Measurements from ENCODE around the gene KRT72.

DNA sequence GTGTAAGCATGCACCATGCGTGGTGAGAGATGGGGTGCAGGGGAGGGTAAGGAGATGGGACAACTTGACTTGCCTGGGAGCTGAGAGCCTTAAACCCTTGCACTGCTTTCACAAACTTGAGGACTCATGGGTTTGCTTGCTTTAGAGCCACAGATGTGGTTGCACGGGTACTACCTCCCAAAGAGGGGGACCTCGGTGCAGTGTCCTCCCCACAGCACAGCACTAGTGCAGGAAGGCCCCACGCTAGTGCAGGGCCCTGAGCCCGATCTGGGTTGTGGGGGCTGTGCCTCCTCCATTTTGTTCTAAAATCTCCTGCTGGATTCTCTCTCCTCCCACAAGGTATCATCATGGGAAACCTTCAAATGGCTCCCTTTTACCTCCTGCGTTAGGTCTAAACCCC is 11.2 kb downstream of the KRT72 start:
- TF ChIP-seq, protein P1, sequence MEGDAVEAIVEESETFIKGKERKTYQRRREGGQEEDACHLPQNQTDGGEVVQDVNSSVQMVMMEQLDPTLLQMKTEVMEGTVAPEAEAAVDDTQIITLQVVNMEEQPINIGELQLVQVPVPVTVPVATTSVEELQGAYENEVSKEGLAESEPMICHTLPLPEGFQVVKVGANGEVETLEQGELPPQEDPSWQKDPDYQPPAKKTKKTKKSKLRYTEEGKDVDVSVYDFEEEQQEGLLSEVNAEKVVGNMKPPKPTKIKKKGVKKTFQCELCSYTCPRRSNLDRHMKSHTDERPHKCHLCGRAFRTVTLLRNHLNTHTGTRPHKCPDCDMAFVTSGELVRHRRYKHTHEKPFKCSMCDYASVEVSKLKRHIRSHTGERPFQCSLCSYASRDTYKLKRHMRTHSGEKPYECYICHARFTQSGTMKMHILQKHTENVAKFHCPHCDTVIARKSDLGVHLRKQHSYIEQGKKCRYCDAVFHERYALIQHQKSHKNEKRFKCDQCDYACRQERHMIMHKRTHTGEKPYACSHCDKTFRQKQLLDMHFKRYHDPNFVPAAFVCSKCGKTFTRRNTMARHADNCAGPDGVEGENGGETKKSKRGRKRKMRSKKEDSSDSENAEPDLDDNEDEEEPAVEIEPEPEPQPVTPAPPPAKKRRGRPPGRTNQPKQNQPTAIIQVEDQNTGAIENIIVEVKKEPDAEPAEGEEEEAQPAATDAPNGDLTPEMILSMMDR (optimal IDR thresholded peaks at IDR 0.05 in 1 of 3, IDR thresholded peaks at IDR 0.05 in 1 of 3, conservative IDR thresholded peaks at IDR 0.05 in 1 of 3; ENCODE audit: extremely low read depth in 1 of 3, insufficient read depth in 2 of 3, low read length in 3 of 3), result no peak
- no peak for TF ChIP-seq EZH2 (IDR thresholded peaks at IDR 0.05; ENCODE audit: low read length)

Data from keratinocyte (primary cell).